ENCODE results near the gene NCAN. TPM values are rescaled to one million over a fixed set of nuclear protein-coding genes. Genes with fewer than 3 reads are reported as not detected.

The NCAN gene
- total RNA-seq, 4 donors from 2014 or later, result 0.21 TPM; not detected in 3

GRCh38 chr19:19205416-19206410 lies 6.0 kb upstream of the NCAN start:
- H3K4me3 ChIP-seq, result no peak overlapping the region
- H3K4me1 ChIP-seq, result peaks cover 0 to 8% of the 10 kb centered on the region in 2 donors
- no peaks in the 10 kb centered on the region for H3K36me3 ChIP-seq
- intact Hi-C loops (cut with DNase I; ENCODE audit: low total_unique reads), result no loop called here
- no peak for DNase-seq
- no peak overlapping the region for H3K27ac ChIP-seq
- TF ChIP-seq POLR2A (IDR thresholded peaks at IDR 0.05) (no peak), CTCF (IDR thresholded peaks at IDR 0.05) (no peak)
- no peaks in the 10 kb centered on the region for H3K9me3 ChIP-seq
- no peaks in the 10 kb centered on the region for H3K27me3 ChIP-seq

GRCh38 chr19:19206938-19207337 lies 4.8 kb upstream of the NCAN start:
- Histone ChIP-seq H3K4me3 (no peak overlapping the region), H3K36me3 (no peaks in the 10 kb centered on the region), H3K27me3 (peaks cover 0 to 7% of the 10 kb centered on the region in 2 donors), H3K9me3 (no peaks in the 10 kb centered on the region), H3K4me1 (peaks cover 0 to 8% of the 10 kb centered on the region in 2 donors), H3K27ac (no peak overlapping the region)
- DNase-seq, result no peak
- intact Hi-C loops (cut with DNase I; ENCODE audit: low total_unique reads), result no loop called here
- TF ChIP-seq POLR2A (IDR thresholded peaks at IDR 0.05) (no peak), CTCF (IDR thresholded peaks at IDR 0.05) (no peak)

- intact Hi-C loops (cut with DNase I; ENCODE audit: low total_unique reads), result no loop called here
- TF ChIP-seq POLR2A (IDR thresholded peaks at IDR 0.05), result no peak
- TF ChIP-seq CTCF (IDR thresholded peaks at IDR 0.05), result no peak
- peaks cover 0 to 16% of the 10 kb centered on the region in 2 donors for H3K27me3 ChIP-seq
These were observed 3.9 kb upstream of the NCAN start for GRCh38 chr19:19207637-19208572.

GRCh38 chr19:19209372-19209771 lies 2.4 kb upstream of the NCAN start:
- H3K27ac ChIP-seq, result no peak overlapping the region
- H3K4me1 ChIP-seq, result no peaks in the 10 kb centered on the region
- no peak overlapping the region for H3K4me3 ChIP-seq
- DNase-seq, result no peak
- TF ChIP-seq POLR2A (IDR thresholded peaks at IDR 0.05) (no peak), CTCF (IDR thresholded peaks at IDR 0.05) (no peak)
- H3K9me3 ChIP-seq, result no peaks in the 10 kb centered on the region
- H3K36me3 ChIP-seq, result no peaks in the 10 kb centered on the region
- peaks cover 0 to 16% of the 10 kb centered on the region in 2 donors for H3K27me3 ChIP-seq
- intact Hi-C loops (cut with DNase I; ENCODE audit: low total_unique reads), result no loop called here

More at GRCh38 chr19:19207637-19208572, 3.9 kb upstream of the NCAN start:
- Histone ChIP-seq H3K27ac (no peak overlapping the region), H3K9me3 (no peaks in the 10 kb centered on the region), H3K4me3 (no peak overlapping the region), H3K36me3 (no peaks in the 10 kb centered on the region), H3K4me1 (peaks cover 0 to under 1% of the 10 kb centered on the region in 2 donors)
- no peak for DNase-seq
